HG02798 (cell line): Measurements from ENCODE around the gene NAT8.
A peak's percentile ranks its signal among the peaks of the same experiment; 100 is the strongest.
"Not testable (repeated sequence)": the region's sequence is repeated elsewhere in the genome, so short reads cannot be mapped to it uniquely, and the experiment has no call there.

Experiments used
- ATAC-seq: cut with Tn5 transposase; IDR thresholded peaks from one replicate; pipeline ENCODE4 v1.9.1; 2021; ENCODE audit warnings: mild to moderate bottlenecking; ENCODE audit not compliant: unreplicated experiment, poor library complexity

NAT8 gene

DNA sequence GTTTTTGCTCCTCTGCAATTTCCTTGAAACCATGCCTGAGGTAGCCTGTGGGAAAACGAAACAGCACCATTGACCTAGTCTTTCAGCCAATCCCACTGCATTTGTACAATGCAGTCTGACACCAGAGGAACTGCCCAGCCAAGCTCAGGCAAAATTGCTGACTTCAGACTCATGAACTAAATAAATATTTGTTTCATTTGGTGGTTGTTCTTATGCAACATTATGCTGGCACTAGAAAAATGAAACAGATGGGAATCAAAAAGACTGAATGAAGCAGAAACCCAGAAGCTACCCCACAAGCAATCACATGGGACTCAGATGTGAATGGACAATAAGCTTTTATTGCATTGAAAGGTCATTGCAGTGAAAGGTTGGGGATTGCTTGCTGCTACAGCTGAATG lies 1.7 kb downstream of the NAT8 start:
- no peak for ATAC-seq

DNA sequence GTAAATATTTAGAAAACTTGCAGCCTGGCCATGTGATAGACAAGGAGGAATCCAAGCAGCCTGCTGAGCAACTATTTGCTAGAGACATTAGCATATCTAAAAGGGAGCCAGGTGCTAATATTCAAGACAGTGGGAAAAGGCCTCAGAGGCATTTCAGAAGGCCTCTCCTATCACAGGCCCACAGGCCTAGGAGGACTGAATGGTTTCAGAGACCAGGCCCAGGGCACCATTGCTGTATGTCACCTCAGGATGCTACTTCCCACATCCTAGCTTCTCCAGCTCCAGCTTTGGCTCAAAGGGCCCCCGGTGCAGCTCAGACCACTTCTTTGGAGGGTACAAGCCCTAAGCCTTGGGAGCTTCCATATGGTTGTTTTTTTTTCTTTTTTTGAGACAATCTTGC lies 3.8 kb downstream of the NAT8 start:
- no peak for ATAC-seq

DNA sequence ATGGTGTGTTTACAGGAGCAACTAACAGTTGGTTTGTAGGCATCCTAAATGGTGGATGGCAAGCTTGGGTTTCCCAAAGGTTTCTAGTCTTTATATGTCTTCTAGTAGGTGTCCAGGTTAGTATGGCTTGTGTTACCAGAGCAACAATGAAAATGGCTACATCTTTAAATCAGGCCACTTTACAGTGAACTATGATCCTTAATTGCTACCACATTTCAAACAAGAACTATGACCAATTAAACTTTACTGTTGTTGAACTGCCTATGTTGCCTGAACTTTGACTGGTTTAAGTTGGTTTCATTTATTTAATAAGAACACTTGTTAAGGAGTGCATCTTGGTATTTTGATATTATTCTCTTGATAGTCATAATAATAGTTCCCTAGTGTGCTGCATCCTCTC lies 5.2 kb downstream of the NAT8 start:
- ATAC-seq = not testable (repeated sequence)

DNA sequence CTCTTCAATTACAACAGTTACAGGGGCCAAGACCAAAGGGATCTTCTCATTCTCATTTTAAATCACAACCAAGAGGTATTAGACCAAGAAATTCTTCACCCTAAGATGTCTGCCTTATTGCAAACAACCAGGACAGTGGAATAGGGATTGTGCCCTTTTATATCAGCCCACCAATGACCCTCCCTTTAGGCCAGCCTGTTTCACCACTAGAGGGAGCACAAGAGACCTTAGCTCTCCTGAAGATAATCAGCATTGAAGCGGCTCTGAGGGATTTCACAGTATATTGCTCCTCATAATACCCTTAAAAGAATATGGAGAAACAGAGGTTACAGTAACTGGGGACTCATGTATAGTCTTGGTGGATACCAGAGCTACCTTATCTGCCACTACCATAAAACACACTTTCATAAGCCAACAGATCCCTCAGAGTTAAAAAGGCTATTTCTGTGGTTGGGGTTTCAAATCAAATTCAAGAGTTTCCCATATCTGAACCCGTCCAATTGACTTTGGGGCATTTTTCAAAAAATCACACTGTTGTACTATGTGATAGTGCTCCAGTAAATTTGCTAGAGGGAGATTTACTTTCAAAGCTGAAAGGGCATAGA lies 11.5 kb downstream of the NAT8 start:
- peak; percentile 62 for ATAC-seq

DNA sequence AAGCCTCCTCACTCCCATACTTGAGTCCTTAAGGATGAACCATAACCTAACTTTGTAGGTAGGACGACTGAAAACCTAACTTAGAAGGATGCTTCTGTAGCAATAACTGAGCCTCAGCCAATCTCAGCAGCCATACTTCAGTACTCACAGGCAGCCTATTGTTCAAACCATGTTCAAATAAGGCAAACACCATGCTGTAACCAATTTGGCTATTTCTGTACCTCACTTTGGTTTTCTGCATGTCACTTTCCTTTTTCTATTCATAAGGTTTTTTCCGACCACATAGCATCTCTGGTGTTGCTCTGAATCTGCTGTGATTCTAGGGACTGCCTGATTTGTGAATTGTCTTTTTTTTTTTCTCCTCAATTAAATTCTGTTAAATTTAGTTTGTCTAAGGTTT lies 13.7 kb downstream of the NAT8 start:
- ATAC-seq = peak; percentile 70

DNA sequence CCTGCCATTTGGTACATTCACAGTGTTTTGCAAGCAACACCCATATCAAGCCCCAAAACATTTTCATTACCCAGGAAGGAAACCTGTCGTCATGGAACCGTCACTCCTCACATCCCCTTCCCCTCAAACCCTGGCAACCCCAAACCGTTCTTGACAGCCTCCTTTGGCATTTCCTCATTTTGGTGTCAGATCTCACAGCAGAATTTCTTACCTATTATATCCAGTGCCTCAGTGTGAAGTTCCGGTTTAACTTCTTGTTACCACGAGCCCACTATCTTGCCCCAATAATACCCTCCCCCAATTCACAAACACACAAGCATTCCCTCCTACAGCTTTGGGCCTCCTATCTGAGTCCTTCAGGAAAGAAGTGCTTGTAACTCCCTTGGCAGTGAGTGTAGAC lies 16.0 kb downstream of the NAT8 start:
- ATAC-seq = not testable (repeated sequence)

DNA sequence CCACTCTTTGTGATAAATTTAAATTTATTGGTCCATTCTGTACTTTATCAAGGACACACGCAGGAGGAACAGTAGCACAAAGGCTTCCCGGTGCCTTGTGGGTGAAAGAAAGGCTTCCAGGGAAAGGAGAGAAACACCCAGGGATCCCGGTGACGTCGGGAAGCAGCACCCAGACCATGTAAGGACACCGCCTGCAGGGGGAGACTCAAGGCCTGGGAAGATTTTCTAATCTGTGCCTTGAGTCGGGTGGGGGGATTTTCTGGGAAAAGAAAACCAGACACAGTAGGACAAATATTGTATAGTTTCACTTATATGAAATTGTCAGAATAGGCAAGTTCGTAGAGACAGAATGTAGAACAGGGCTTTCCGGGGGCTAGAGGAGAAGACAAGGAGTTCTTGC lies 17.6 kb downstream of the NAT8 start:
- ATAC-seq = not testable (repeated sequence)

DNA sequence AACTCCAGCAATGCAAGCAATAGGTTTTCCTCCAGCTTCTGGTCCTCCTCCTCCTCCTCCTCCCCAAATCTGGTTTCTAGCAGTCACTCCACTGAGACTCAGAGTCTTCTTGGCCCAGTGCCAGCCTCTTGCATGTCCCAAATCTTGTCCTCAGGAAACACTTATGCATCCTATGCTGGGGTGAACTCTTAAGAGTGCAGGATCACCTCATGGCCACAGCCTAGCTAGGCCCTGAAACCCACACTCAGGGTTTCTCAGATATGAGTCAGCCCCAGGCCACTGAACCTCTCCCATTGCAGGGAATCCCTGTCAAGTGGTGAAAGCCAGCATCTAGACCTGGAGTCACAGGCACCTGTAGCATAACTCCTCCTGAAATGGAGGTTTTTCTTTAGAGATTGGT lies 18.2 kb downstream of the NAT8 start:
- not testable (repeated sequence) for ATAC-seq

DNA sequence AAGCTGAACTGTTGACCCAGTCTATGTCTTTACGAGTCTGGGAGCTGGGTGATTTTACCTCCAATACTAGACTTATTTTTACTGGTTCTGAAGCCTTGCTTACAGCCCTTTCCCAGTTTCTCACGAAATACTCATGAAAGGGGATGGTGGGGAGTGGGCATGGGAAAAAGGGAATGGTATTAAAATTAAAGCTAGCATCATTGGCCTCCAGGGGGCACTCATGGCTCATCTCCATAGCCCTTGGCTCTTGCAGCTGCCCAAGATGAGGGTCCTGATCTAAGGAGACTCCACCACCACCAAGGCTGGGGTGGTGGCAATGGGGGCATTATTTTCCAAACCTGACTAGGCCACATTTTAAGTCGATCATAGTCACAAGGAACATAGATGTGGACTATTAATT lies 22.3 kb downstream of the NAT8 start:
- ATAC-seq = not testable (repeated sequence)

DNA sequence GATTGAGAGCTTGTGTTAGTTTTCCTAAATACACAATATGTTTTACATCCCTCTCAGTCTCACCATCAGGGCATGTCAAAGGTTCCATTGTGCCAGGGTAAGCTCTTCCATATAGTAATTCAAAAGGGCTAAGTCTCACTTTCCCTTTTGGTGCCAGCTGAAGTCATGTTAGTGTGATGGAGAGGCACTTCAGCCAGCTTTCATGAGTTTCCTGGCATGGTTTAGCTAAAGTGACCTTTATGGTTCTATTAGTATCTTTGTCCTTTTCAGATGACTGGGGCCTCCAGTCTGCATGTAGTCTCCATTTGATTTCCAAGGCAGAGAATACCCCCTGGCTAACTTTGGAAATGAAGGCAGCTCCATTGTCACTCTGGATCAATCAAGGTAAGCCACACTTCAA lies 27.2 kb downstream of the NAT8 start:
- ATAC-seq = no peak

DNA sequence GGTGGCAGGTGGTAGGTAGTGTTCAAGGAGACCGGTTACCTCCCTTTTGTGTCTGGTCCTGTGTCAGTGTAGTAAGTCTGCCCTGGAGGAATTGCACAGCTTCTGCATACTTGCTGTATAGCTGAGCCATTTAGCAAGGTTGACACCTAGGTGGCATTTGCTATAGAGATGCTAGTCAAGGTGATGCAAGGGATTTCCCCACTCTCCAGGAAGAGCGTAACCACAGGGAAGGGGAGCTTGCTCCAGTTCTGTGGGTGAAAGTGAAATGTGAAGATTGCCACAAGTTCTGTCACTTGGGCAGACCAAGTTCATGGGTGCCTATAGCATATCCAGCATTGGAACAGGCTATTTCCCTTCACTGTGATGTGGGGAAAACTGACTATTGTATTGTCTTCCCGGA lies 28.1 kb downstream of the NAT8 start:
- ATAC-seq = no peak

DNA sequence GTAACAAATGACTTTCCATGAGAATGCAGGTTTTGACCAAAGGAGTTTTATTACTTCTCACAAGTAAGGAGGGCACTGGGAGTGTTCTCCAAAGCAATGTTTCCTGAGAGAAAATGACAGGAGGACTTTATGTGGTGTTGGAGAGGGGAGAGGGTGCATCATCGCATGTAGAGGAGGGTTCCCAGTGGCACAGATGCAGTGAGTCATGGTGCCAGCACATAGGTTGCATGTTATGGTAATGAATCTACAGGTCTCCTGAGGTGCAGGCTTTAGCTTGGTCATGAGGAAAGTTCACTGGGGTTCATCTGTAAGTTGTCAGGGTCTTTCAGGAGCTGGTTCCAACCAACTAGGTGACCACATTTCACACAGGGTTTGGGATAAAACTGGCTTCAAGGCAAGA lies 30.4 kb downstream of the NAT8 start:
- ATAC-seq = no peak

DNA sequence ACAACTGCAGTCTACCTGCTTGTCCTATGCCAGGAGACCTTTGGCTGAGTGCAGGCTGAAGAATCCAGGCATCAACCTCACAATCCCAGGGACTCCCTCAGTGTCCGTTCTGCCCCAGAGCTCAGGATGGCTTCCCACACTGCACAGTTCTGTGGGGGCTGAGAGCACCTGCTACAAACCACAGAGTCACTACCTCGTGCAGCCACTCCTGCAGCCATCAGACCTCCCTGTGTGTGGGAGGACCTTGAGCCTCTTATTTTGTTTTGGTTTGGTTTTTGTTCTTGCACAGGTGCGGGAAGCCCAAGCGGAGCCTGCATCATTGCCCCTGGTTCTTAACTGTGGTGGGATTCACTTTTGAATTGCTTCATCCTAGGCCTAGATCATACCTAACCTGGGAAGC lies 31.0 kb downstream of the NAT8 start:
- ATAC-seq = peak; percentile 71

DNA sequence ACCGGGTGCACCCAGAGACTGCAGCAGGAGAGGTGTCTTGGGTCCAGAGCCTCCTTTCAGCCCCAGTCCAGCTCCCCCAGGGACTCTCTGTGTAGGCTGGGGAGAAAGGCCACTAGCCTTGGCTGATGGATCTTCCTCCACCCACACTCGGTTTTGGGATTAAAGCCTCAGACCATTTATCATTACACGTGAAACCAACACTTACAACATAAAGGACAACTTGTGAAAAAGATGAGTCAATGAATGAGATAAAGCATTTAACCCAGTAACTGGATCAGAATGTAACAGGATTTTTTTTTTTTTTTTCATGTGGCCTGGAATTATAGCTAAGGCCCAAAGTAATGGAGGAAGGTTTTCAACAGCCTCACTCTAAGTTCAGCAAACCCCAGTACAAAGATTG lies 32.1 kb downstream of the NAT8 start:
- ATAC-seq = no peak

DNA sequence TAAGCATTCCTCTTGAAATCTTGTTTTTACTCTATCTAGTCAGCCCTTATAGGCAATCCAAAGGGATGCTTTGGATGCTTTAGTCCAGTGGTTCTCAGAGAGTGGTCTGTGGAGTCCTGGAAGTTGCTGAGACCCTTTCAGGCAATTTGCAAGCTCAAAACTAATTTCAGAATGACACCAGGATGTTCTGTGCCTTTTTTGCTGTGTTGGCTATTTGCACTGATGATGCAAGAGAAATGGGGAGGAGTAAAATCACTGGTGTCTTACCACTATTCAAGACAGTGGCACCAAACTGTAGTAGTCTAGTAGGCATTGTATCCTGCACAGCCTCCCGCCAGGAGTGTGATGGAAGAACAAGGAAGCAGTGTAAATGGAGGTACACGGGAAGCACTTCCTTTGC lies 37.6 kb downstream of the NAT8 start:
- not testable (repeated sequence) for ATAC-seq

DNA sequence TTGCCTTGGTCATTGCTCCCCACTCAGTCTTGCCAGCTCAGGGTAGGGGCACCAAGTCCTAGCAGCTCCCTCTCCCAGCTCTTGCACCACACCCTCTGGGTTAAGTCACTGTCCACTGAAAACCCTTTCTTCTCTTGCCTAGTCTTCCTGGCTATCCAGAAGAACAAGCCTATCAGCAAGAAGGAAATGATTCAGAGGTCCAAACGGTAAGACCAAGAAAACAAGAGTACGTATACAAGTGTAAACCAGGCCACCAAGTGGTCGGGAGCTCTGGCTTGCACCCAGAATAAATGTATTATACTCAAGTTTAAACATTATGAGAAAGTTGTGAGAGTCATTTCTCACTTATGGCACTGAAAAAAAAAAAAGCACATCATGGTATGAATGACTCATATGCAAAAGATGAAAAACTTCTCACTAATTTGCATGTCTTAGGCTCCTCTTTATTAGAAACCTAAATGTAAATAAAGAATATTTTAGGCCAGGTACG lies 39.1 kb downstream of the NAT8 start:
- peak; percentile 81 for ATAC-seq

DNA sequence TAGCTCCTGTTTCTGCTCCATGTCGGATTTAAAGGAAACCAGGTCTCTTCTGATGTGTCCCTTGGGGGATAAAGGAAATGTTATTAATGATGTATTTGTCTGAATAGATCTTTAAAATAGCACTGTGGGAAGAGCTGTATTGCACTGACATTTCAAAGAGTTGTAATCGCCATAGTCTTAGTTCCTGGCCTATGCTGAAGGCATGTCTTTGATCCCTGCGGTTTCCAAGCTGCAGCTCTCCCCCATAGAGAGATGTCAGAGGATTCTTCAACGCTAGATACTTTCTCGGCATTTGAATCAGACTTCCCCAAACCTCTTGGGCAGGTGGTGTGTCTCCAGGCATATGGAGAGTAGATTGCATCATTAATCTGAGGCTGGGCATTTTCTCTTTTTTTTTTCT lies 40.4 kb downstream of the NAT8 start:
- no peak for ATAC-seq

DNA sequence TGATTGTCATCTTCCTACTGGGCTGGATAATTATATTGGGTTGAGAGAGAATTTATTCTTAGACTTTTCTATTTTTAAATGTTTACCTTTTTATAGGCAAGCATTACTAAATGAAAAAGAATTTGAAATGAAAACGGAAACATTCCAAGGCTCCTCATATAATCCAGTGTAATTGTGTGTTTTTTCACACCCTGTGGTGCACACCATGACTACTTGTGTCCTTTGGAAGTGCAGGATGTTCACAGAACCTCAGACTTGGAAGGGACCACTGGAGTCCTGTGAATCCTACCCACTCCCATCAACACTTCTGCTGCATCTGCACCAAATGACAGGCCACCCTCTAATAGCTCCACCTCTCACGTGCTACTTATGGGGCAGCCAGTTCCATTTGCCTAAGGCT lies 48.0 kb downstream of the NAT8 start:
- no peak for ATAC-seq

DNA sequence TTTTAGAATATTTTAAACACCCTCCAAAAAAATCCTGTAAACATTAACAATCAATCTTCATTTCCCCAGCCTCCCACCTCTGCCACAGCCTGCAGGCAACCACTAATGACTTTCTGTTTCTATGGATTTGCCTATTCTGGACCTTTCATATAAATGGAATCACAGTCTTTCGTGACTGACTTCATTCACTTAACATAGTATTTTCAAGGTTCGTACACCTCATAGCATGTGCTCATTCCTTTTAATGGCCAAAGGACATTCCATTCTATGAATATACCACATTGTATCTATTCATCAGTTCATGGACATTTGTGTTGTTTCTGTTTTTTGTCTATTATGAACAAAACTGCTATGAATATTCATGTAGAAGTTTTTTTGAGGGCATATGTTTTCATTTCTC lies 48.5 kb downstream of the NAT8 start:
- ATAC-seq = no peak
